GM23248 (cell line): Measurements from ENCODE around the gene UMAD1. TPM values are rescaled to one million over a fixed set of nuclear protein-coding genes. Genes with fewer than 3 reads are reported as not detected.

ENCODE experiments used
- DNase-seq: peaks from one replicate; pipeline ENCODE4 v3.0.0-alpha.2; 2015
- H2AFZ ChIP-seq: fragments of 200-600 bp; sonication (generic); 2 replicates; pipeline ENCODE4 v1.6.1; 2016; ENCODE audit warnings: antibody characterized with exemption
- H3F3A ChIP-seq: fragments of 200-600 bp; sonication (generic); 2 replicates; pipeline ENCODE4 v1.6.1; 2016; ENCODE audit warnings: mild to moderate bottlenecking, antibody characterized with exemption, mixed run types; ENCODE audit not compliant: insufficient read depth
- H3K27ac ChIP-seq: fragments of 200-600 bp; sonication (generic); 2 replicates; pipeline ENCODE4 v1.5.1; 2016; ENCODE audit warnings: mild to moderate bottlenecking
- H3K27me3 ChIP-seq: fragments of 200-600 bp; sonication (generic); replicated peaks from 2 replicates; pipeline ENCODE4 v1.6.1; 2016; ENCODE audit warnings: mild to moderate bottlenecking; ENCODE audit not compliant: insufficient read depth
- H3K36me3 ChIP-seq: fragments of 200-600 bp; sonication (generic); 2 replicates; pipeline ENCODE4 v1.6.1; 2016; ENCODE audit warnings: low read depth, mild to moderate bottlenecking
- H3K4me1 ChIP-seq: fragments of 200-600 bp; sonication (generic); 2 replicates; pipeline ENCODE4 v1.6.1; 2016; ENCODE audit warnings: mild to moderate bottlenecking; ENCODE audit not compliant: insufficient read depth
- H3K4me2 ChIP-seq: fragments of 200-600 bp; sonication (generic); one replicate; pipeline ENCODE4 v1.6.1; 2016; ENCODE audit warnings: mild to moderate bottlenecking; ENCODE audit not compliant: unreplicated experiment
- H3K4me3 ChIP-seq: fragments of 200-600 bp; sonication (generic); 2 replicates; pipeline ENCODE4 v1.5.1; 2016; ENCODE audit warnings: mild to moderate bottlenecking
- H3K79me2 ChIP-seq: fragments of 200-600 bp; sonication (generic); 2 replicates; pipeline ENCODE4 v1.6.1; 2016; ENCODE audit warnings: mild to moderate bottlenecking; ENCODE audit not compliant: insufficient read depth
- H3K9ac ChIP-seq: fragments of 200-600 bp; sonication (generic); 2 replicates; pipeline ENCODE4 v1.6.1; 2016; ENCODE audit warnings: mild to moderate bottlenecking
- H3K9me2 ChIP-seq: fragments of 200-600 bp; sonication (generic); 2 replicates; pipeline ENCODE4 v1.6.1; 2016; ENCODE audit warnings: mixed run types, mild to moderate bottlenecking, moderate library complexity; ENCODE audit not compliant: insufficient read depth
- H3K9me3 ChIP-seq: fragments of 200-600 bp; sonication (generic); one replicate; pipeline ENCODE4 v1.6.1; 2017; ENCODE audit warnings: low read depth
- H4K20me1 ChIP-seq: fragments of 200-600 bp; sonication (generic); 2 replicates; pipeline ENCODE4 v1.6.0; 2016; ENCODE audit not compliant: insufficient read depth
- EZH2 ChIP-seq: fragments of 200-600 bp; sonication (generic); IDR thresholded peaks from 2 replicates; pipeline ENCODE4 v1.6.1; 2018; ENCODE audit warnings: antibody characterized with exemption, mild to moderate bottlenecking; ENCODE audit not compliant: insufficient read depth, poor library complexity, severe bottlenecking
- EZH2phosphoT487 ChIP-seq: fragments of 200-600 bp; sonication (generic); IDR thresholded peaks from 2 replicates; pipeline ENCODE4 v1.6.1; 2018; ENCODE audit warnings: antibody characterized with exemption, moderate library complexity, mild to moderate bottlenecking, low read depth; ENCODE audit not compliant: insufficient read depth
- WGBS, 2 experiments: methylation state at CpG; one replicate each; pipeline ENCODE4 v1.1.6; 2015 to 2017; ENCODE audit warnings: low lambda C conversion rate in 2 of 2, low coverage in 1 of 2; ENCODE audit errors: missing lambda C conversion rate in 2 of 2; 5-methylcytosine and 5-hydroxymethylcytosine counted together
- in situ Hi-C: fragments of 300-500 bp; cut with MboI; formaldehyde crosslinking; loops from 2 replicates; pipeline ENCODE4 v1.15.0; 2020
- polyA plus RNA-seq: library from polyadenylated mRNA; unstranded; fragments of >200 nt; fragmentation: Nextera tagmentation; extraction: Ambion mirVana; gene quantifications from 2 replicates; pipeline ENCODE4 v1.2.1, GENCODE V29; 2016
- total RNA-seq: library from RNA; depleted of rRNA; stranded (reverse); fragments of >200 nt; shearing (Covaris generic); gene quantifications from 2 replicates; pipeline ENCODE4 v1.2.3, GENCODE V29; 2014

Gene UMAD1
- total and polyA plus RNA-seq, 2 experiments from 2014 or later = 11.8 to 18.6 TPM

DNA sequence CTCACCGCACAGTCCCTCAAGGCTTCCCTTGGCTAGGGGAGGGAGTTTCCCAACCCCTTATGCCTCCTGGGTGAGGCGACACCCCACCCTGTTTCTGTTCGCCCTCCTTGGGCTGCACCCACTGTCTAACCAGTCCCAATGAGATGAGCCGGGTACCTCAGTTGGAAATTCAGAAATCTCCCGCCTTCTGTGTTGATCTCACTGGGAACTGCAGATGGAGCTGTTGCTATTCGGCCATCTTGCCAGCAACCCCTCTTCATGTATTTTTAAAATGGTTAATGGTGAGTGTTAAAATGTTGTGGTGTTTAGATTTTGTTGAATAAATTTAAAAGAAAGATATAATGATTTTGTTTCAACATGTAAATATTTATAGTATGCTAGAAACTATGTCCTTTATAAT, 22.0 kb downstream of the UMAD1 start:
- no peak overlapping the region for H2AFZ ChIP-seq
- H3K79me2 ChIP-seq = no peaks in the 10 kb centered on the region
- H3K9ac ChIP-seq = no peak overlapping the region
- no peaks in the 10 kb centered on the region for H3F3A ChIP-seq
- H3K9me3 ChIP-seq = no peaks in the 10 kb centered on the region
- H3K27me3 ChIP-seq = no peaks in the 10 kb centered on the region
- DNase-seq = peak; percentile 5
- H3K4me1 ChIP-seq = no peaks in the 10 kb centered on the region
- no peaks in the 10 kb centered on the region for H3K36me3 ChIP-seq
- TF ChIP-seq EZH2phosphoT487 (no peak), EZH2 (no peak)
- no peak overlapping the region for H3K4me3 ChIP-seq
- no peaks in the 10 kb centered on the region for H4K20me1 ChIP-seq
- H3K27ac ChIP-seq = no peak overlapping the region
- no peaks in the 10 kb centered on the region for H3K9me2 ChIP-seq
- WGBS, 2 experiments = 87 to 92% methylated on average over 6 of the region's 6 CpGs
- no peak overlapping the region for H3K4me2 ChIP-seq
- in situ Hi-C loops = no loop called here

DNA sequence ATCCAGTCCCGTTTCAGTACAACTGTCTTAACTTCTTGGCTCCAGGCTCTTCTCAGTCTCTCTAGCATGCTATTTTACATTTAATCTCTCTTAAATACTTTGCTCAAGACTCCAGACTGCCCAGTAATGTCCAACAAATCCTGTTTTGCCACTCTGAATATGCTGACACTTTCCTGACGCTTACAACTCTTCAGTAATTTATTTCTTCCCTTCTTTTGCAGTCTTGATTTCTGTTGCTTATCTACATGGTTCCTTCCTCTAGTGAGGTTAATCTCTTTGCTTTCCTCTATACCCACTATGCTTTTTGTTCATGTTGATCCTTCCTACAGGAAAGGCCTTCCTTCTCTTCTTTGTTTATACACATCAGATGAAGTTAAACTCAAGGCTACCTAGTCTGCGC, 23.7 kb downstream of the UMAD1 start:
- no peak overlapping the region for H3K9ac ChIP-seq
- no peaks in the 10 kb centered on the region for H3K79me2 ChIP-seq
- H3K27me3 ChIP-seq = no peaks in the 10 kb centered on the region
- no peak overlapping the region for H3K4me2 ChIP-seq
- H3K9me2 ChIP-seq = no peaks in the 10 kb centered on the region
- H3K9me3 ChIP-seq = no peaks in the 10 kb centered on the region
- 97 to 100% methylated on average over 3 of the region's 3 CpGs for WGBS, 2 experiments
- no peak overlapping the region for H3K4me3 ChIP-seq
- no peak for TF ChIP-seq EZH2
- TF ChIP-seq EZH2phosphoT487 = no peak
- H3K36me3 ChIP-seq = no peaks in the 10 kb centered on the region
- H3F3A ChIP-seq = no peaks in the 10 kb centered on the region
- H3K27ac ChIP-seq = no peak overlapping the region
- in situ Hi-C loops = no loop called here
- no peak for DNase-seq
- no peaks in the 10 kb centered on the region for H3K4me1 ChIP-seq
- no peaks in the 10 kb centered on the region for H4K20me1 ChIP-seq
- no peak overlapping the region for H2AFZ ChIP-seq

DNA sequence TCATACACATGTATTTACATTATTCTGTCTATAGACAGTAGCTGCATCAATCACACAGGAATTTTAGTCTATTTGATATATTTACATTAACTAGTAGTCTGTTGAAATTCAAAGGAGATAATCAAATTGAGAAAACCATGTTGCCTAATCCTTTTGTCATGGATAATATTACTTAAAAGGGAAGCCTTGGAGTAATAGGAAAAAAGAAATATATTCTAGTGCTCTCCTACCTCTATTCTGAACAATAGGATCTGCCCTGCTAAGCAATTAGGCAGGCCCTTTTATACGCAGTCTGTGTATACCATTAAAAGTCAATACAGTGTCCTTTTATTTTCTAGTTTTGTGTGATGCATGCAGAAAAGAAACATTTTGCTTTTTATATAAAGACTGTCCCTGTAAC, 24.5 kb downstream of the UMAD1 start:
- Histone ChIP-seq H3K36me3 (no peaks in the 10 kb centered on the region), H3K27me3 (no peaks in the 10 kb centered on the region), H3K4me2 (no peak overlapping the region), H3K4me1 (no peaks in the 10 kb centered on the region), H3K9ac (no peak overlapping the region), H3K4me3 (no peak overlapping the region), H3K79me2 (no peaks in the 10 kb centered on the region), H4K20me1 (no peaks in the 10 kb centered on the region), H3K9me2 (no peaks in the 10 kb centered on the region), H2AFZ (no peak overlapping the region), H3K27ac (no peak overlapping the region), H3F3A (no peaks in the 10 kb centered on the region), H3K9me3 (no peaks in the 10 kb centered on the region)
- no peak for DNase-seq
- 97 to 100% methylated on average over 1 of the region's 1 CpG for WGBS, 2 experiments
- in situ Hi-C loops = no loop called here
- TF ChIP-seq EZH2phosphoT487 (no peak), EZH2 (no peak)

DNA sequence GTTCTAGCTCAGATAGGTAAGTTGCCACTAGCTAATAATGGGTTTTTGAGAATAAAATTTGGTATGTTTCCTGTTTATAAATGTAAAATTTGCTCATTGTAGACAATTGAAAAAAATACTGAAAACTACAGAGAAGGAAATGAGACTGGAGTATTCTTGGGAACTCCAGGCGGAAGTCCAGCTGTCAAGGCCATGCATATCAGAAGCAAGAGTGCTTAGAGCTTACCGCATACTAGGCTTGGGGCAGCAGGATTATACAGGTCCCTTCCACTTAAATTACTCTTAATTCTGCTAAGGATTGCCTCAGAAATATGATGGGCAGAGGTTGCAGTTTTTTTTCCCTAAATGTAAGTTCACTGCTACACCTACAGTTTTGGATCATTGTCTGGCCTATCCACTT, 26.6 kb downstream of the UMAD1 start:
- Histone ChIP-seq H3F3A (no peaks in the 10 kb centered on the region), H3K4me3 (no peak overlapping the region), H4K20me1 (no peaks in the 10 kb centered on the region), H3K4me1 (no peaks in the 10 kb centered on the region), H3K79me2 (no peaks in the 10 kb centered on the region), H2AFZ (no peak overlapping the region), H3K9me2 (no peaks in the 10 kb centered on the region), H3K4me2 (no peak overlapping the region), H3K9me3 (no peaks in the 10 kb centered on the region), H3K27me3 (no peaks in the 10 kb centered on the region), H3K36me3 (no peaks in the 10 kb centered on the region), H3K9ac (no peak overlapping the region), H3K27ac (no peak overlapping the region)
- DNase-seq = no peak
- in situ Hi-C loops = no loop called here
- TF ChIP-seq EZH2phosphoT487 (no peak), EZH2 (no peak)
- 94 to 100% methylated on average over 2 of the region's 2 CpGs for WGBS, 2 experiments

DNA sequence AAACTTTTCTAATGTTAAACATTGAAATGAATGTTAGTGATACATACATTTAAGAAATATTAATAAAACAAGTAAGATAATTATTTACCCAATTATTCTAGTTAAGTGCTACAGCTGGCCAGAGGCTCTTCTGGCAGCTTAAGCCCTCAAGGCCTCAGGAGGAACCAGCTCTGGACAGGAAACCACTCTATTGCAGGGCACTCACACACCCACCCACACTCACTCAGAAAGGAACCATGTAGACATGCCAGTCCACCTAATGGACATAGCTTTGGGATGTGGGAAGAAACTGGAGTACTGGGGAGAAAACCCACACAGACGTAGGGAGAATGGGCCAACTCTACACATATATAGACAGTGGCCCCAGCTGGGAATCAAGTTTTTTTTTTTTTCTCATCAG, 28.2 kb downstream of the UMAD1 start:
- H3K27me3 ChIP-seq = no peaks in the 10 kb centered on the region
- H3K4me1 ChIP-seq = no peaks in the 10 kb centered on the region
- no peak overlapping the region for H2AFZ ChIP-seq
- no peaks in the 10 kb centered on the region for H3F3A ChIP-seq
- H3K27ac ChIP-seq = no peak overlapping the region
- TF ChIP-seq EZH2 (no peak), EZH2phosphoT487 (no peak)
- no peaks in the 10 kb centered on the region for H3K9me2 ChIP-seq
- no peak for DNase-seq
- in situ Hi-C loops = no loop called here
- WGBS, 2 experiments = 91 to 95% methylated on average over 1 of the region's 1 CpG
- H3K4me2 ChIP-seq = no peak overlapping the region
- H3K4me3 ChIP-seq = no peak overlapping the region
- H3K36me3 ChIP-seq = no peaks in the 10 kb centered on the region
- H3K9ac ChIP-seq = no peak overlapping the region
- H3K9me3 ChIP-seq = no peaks in the 10 kb centered on the region
- no peaks in the 10 kb centered on the region for H4K20me1 ChIP-seq
- no peaks in the 10 kb centered on the region for H3K79me2 ChIP-seq
